Measurements from ENCODE around the gene FBF1.

GRCh38 chr17:75985986-75986385, 45.1 kb upstream of the FBF1 start:
- TF ChIP-seq POLR2A (IDR thresholded peaks at IDR 0.05; ENCODE audit: low read depth, low read length), result no peak
- no peak for TF ChIP-seq BHLHE40 (IDR thresholded peaks at IDR 0.05; ENCODE audit: low read depth, low read length)
- TF ChIP-seq CTCF (conservative IDR thresholded peaks at IDR 0.05; ENCODE audit: low read depth, low read length), result no peak
- TF ChIP-seq RAD21 (IDR thresholded peaks at IDR 0.05; ENCODE audit: low read length), result no peak
- TF ChIP-seq MAFK (IDR thresholded peaks at IDR 0.05; ENCODE audit: low read depth, low read length), result no peak
- TF ChIP-seq ELK1 (IDR thresholded peaks at IDR 0.05; ENCODE audit: borderline replicate concordance, low read depth, low read length), result no peak
- TF ChIP-seq NFE2L2 (IDR thresholded peaks at IDR 0.05; ENCODE audit: low read depth, low read length), result no peak
- no peak for TF ChIP-seq RFX5 (IDR thresholded peaks at IDR 0.05; ENCODE audit: low read depth, low read length)
- TF ChIP-seq USF2 (IDR thresholded peaks at IDR 0.05; ENCODE audit: low read depth, low read length), result no peak
- TF ChIP-seq SMC3 (IDR thresholded peaks at IDR 0.05; ENCODE audit: low read depth, low read length), result no peak
- no peak for TF ChIP-seq MXI1 (IDR thresholded peaks at IDR 0.05; ENCODE audit: borderline replicate concordance, low read depth, low read length)
